ENCODE data around the gene TRIM47. TPM values are rescaled to one million over a fixed set of nuclear protein-coding genes. Genes with fewer than 3 reads are reported as not detected.

TRIM47 gene
- total and polyA plus RNA-seq, 2 of the 13 experiments (the other 11 are each of a cell fraction or from before 2014, with no cell fraction given), result 33.5 to 82.0 TPM

GRCh38 chr17:75896415-75897159 is 18.2 kb upstream of the TRIM47 start, which contains the start of gene TRIM65 (continued):
- peak; percentile 56 for TF ChIP-seq STAG1 (CRISPR knock-in tag; IDR thresholded peaks at IDR 0.05)
- TF ChIP-seq FOXJ3 (CRISPR knock-in tag; IDR thresholded peaks at IDR 0.05; ENCODE audit: borderline replicate concordance), result no peak
- no peak for TF ChIP-seq XRCC5 (optimal IDR thresholded peaks at IDR 0.05; ENCODE audit: low read length)
- no peak for TF ChIP-seq MTF1 (CRISPR knock-in tag; IDR thresholded peaks at IDR 0.05)
- TF ChIP-seq ZNF362 (CRISPR knock-in tag; IDR thresholded peaks at IDR 0.05; ENCODE audit: borderline replicate concordance), result 0 out of 2 replicates have a peak, but pooled peaks have one; percentile 21
- no peak for TF ChIP-seq ZNF567 (CRISPR knock-in tag; IDR thresholded peaks at IDR 0.05; ENCODE audit: borderline replicate concordance)
- TF ChIP-seq KLF15 (CRISPR knock-in tag; IDR thresholded peaks at IDR 0.05; ENCODE audit: borderline replicate concordance), result no peak
- TF ChIP-seq GTF3A (CRISPR knock-in tag; conservative IDR thresholded peaks at IDR 0.05), result 0 out of 2 replicates have a peak, but pooled peaks have one; percentile 37
- no peak for TF ChIP-seq MLX (CRISPR knock-in tag; IDR thresholded peaks at IDR 0.05)
- TF ChIP-seq EP300 (IDR thresholded peaks at IDR 0.05; ENCODE audit: low read depth in 2 of 2, low read length in 2 of 2), result no peak
- TF ChIP-seq EP300 (CRISPR knock-in tag; IDR thresholded peaks at IDR 0.05; ENCODE audit: borderline replicate concordance), result no peak; the same call in 1 of the 2 replicates
- no peak for TF ChIP-seq TCF7L2 (IDR thresholded peaks at IDR 0.05; ENCODE audit: low read depth, low read length)
- no peak for TF ChIP-seq ZGPAT (CRISPR knock-in tag; IDR thresholded peaks at IDR 0.05)
- no peak; the same call in 1 of the 2 replicates for TF ChIP-seq ZNF333 (CRISPR knock-in tag; IDR thresholded peaks at IDR 0.05; ENCODE audit: borderline replicate concordance)
- TF ChIP-seq RAD21 (CRISPR knock-in tag; IDR thresholded peaks at IDR 0.05), result peak; percentile 84
- peak; percentile 42; the same call in 1 of the 2 replicates for TF ChIP-seq ZNF768 (CRISPR knock-in tag; IDR thresholded peaks at IDR 0.05)
- TF ChIP-seq ZNF275 (CRISPR knock-in tag; IDR thresholded peaks at IDR 0.05; ENCODE audit: borderline replicate concordance), result no peak
- TF ChIP-seq RAD51 (IDR thresholded peaks at IDR 0.05; ENCODE audit: borderline replicate concordance), result no peak
- no peak for TF ChIP-seq ZNF496 (CRISPR knock-in tag; IDR thresholded peaks at IDR 0.05; ENCODE audit: insufficient replicate concordance)
- no peak for TF ChIP-seq ZNF224 (CRISPR knock-in tag; IDR thresholded peaks at IDR 0.05)
- peak; percentile 31; the same call in 1 of the 2 replicates for TF ChIP-seq ZBTB7A (CRISPR knock-in tag; IDR thresholded peaks at IDR 0.05)
- 0 out of 2 replicates have a peak, but pooled peaks have one; percentile 69 for TF ChIP-seq ZNF276 (CRISPR knock-in tag; IDR thresholded peaks at IDR 0.05; ENCODE audit: low read depth)
- TF ChIP-seq XBP1 (CRISPR knock-in tag; IDR thresholded peaks at IDR 0.05), result no peak
- TF ChIP-seq IRX3 (CRISPR knock-in tag; IDR thresholded peaks at IDR 0.05; ENCODE audit: borderline replicate concordance, low read depth), result peak; percentile 84; the same call in 1 of the 2 replicates

Measured in HepG2 (cell line).